GM12872 (cell line): Measurements from ENCODE around the gene PRSS38.

Experiments
- TF ChIP-seq, protein P1 (sequence below): IDR thresholded peaks from 3 replicates; pipeline ENCODE4 v1.5.1; 2011; ENCODE audit warnings: low read depth, mild to moderate bottlenecking, low read length, moderate library complexity; ENCODE audit not compliant: insufficient read depth

The PRSS38 gene

DNA sequence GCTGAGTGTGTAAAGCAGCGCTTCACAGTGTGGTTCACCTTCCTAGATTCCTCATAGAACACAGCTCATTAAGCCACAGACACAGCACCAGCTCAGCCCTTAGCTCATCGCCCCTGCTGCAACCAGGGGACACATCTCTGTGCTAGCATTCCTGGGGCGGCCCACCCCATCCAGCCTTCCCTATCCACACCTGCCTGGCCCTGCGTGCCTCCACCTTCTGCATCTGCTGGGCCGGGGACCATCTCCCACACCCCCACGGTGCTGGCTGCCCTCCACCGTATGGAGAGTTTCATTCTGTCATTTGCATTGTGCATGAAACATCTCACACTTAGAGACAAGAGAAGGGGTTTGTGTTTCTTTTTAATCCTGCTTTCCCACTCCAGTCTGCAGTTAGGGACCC lies 35.8 kb upstream of the PRSS38 start:
- TF ChIP-seq, protein P1, sequence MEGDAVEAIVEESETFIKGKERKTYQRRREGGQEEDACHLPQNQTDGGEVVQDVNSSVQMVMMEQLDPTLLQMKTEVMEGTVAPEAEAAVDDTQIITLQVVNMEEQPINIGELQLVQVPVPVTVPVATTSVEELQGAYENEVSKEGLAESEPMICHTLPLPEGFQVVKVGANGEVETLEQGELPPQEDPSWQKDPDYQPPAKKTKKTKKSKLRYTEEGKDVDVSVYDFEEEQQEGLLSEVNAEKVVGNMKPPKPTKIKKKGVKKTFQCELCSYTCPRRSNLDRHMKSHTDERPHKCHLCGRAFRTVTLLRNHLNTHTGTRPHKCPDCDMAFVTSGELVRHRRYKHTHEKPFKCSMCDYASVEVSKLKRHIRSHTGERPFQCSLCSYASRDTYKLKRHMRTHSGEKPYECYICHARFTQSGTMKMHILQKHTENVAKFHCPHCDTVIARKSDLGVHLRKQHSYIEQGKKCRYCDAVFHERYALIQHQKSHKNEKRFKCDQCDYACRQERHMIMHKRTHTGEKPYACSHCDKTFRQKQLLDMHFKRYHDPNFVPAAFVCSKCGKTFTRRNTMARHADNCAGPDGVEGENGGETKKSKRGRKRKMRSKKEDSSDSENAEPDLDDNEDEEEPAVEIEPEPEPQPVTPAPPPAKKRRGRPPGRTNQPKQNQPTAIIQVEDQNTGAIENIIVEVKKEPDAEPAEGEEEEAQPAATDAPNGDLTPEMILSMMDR: no peak

DNA sequence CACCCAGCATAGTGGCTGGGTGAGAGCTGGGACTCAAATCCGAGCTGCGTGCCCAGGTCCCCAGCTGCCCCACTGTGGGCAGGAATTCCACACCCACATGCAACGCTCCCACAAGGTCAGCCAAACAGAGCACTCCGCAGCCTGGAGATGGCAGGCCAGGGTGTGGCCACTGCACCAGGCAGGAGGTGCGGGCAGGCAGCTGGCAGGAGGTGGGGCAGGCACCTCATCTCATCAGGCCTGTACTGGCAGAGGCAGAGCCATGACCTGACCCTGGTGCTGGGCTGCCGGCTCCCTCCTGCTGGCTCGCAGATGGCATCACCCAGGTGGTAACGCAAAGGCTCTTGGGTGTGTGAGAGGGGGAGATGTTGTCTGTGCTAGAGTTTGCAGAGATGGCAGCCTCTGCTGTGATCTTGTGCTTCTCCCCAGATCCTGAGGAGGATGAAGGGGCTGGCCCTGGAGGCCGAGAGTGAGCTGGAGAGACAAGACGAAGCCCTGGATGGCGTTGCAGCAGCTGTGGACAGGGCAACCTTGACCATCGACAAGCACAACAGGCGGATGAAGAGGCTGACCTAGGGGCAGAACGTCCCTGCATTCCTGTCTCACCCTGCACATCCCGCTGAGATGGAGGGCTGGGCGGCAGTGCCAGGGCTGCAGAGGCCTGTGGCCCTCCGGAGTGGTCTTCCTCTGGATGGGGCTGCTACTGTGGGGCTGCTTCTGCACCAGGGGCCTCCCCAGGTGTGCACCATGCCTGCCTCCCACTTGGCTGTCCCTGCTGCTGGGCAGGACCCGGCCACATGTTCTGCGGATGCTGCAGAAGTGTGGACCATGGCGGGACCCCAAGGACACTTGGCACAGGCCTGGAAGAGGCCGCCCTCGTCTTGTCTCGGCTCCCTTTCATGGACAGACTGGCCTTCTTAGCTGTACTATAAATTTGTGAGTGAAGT lies 35.1 kb upstream of the PRSS38 start:
- TF ChIP-seq, protein P1: no peak

DNA sequence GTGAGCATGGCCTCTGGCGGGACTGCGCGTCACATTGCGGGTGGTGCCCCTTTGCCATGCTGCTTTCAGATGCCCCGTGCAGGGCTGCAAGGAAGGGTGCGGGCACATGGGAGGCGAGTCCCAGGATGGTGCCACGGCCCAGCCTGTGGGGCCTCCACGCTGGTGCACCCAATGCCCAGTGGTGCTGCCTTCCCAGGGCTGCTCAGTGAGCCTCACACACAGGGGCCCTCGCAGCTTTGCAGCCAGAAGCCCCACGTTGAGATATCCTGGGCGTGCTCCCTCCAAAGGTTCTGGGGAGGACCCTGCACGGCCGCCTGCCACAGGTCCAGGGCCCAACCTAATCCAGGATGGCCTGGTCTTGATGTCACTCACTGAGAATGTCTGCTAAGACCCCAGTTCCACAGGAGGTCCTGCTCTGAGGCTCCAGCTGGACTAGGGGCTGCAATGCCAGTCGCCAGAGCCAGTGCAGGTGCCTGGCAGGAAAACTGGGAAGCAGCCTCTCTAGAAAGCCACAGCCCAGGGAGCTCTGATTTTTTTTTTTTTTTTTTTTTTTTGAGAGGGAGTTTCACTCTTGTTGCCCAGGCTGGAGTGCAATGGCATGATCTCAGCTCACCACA lies 34.1 kb upstream of the PRSS38 start:
- TF ChIP-seq, protein P1: no peak

DNA sequence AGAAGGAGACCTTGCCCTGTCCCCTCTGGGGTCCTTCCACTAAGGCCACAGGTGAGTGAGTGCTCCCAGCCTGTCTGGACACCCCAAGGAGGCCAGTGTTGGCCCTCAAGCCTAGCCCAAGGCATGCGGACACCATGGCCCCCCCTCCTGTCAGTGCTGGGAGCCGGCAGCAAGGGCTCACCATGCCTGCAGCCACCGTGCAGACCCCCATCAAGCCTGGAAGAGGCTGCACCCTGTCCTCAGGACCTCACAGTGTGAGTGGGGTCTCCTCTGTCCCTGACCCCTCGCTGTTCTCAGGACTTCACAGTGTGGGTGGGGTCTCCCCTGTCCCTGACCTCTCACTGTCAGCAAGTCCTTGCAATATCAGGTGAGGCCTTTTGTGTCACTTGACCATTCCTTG lies 33.2 kb upstream of the PRSS38 start:
- TF ChIP-seq, protein P1: no peak

DNA sequence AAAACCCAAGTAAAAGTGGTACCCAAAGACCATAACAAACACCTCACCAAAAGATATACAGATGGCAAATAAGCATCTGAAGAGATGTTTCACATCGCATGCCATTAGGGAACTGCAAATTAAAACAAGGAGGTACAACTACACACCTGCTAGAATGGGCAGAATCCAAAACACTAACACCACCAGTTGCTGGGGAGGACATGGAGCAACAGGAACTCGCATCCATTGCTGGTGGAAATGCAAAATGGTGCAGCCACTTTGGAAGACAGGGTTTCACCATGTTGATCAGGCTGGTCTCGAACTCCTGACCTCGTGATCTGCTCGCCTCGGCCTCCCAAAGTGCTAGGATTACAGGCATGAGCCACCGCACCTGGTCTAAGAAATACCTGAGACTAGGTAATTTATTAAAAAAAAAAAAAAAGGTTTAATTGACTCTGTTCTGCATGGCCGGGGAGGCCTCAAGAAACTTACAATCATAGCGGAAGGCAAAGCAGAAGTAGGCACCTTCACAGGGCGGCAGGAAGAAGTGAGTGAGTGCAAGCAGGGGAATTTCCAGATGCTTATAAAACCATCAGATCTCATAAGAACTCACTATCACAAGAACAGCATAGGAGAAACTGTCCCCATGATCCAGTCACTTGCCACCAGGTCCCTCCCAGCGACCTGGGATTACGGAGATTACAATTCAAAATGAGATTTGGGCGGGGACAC lies 30.2 kb upstream of the PRSS38 start:
- TF ChIP-seq, protein P1: no peak

DNA sequence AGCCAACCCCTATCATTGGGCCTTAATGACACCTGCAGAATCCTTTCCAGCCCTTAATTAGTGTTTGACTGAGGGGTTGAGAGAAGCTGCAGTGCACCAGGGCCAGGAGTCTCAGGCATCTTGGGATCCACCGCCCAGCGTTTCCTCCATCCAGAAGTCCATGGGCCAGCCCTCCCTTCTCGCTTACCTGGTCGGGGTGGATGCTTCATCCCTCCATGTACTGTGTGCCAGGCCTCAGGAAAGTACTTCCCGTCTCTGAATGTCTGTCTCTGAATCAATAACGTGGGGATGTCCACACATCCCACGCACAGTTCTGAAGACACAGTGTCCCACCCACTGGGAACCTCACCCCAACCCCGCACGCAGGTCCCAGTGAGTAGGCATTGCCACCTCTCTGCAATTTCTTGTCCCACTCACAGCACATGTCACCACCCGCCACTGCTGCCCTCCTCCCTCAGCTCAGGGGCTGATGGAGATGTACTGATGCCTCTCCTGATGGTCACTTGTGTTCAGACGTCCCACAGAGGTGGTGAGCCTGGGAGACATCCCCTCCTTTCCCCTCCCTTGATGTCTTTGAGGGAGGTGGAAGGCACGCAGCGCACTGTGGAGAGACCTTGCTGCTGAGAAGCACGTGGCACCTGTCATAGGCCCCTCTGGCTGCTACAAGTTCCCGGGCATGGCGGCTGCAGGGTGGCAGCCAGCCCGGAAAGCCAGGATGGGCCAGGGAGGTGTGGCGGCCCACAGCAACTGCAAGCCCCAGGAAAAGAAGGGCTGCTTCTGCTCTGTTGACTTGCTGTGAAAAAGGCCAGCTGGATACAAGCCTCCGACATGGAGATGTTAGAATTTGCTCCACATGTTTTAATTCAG lies 29.4 kb upstream of the PRSS38 start:
- TF ChIP-seq, protein P1: no peak
